NCI-H128 (cell line): ENCODE data around the gene MTMR12.
"Not testable (repeated sequence)": the region's sequence is repeated elsewhere in the genome, so short reads cannot be mapped to it uniquely, and the experiment has no call there.

Experiments used
- DNase-seq: peaks from one replicate; lab custom pipeline; 2025; ENCODE audit not compliant: unreplicated experiment; lab: John Stamatoyannopoulos, UW

MTMR12 gene

DNA sequence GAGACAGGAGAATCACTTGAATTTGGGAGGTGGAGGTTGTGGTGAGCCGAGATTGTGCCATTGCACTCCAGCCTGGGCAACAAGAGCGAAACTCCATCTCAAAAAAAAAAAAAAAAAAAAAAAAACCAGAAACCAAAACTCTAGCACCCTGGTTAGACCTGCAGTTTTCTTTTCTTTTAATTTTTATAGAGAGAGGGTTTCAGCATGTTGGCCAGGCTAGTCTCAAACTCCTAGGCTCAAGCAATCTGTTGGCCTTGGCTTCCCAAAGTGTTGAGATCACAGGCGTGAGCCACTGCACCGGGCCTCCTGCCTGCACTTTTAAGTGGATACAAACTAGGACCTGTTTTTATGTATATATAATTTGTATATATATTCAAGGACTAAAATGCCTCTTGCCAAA is 12.9 kb upstream of the MTMR12 start:
- no peak for DNase-seq

DNA sequence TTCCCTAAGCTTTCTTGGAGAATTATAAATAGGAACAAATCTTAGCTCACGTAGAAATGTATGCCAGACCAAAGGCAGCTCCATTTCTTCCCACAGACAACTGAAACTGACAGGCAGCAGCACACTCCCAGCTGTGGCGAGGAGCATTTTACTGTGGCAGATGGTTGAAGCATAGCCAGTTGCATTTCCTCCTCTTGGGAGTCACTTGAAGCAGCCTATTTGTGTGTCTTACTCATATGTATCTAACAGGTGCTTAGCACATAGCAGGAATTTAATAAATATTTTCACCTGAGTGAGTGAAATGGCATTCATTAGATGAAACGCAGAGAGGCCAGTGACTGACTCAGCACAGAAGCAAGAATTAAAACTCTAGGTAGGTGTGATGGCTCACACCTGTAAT is 12.3 kb upstream of the MTMR12 start:
- no peak for DNase-seq

DNA sequence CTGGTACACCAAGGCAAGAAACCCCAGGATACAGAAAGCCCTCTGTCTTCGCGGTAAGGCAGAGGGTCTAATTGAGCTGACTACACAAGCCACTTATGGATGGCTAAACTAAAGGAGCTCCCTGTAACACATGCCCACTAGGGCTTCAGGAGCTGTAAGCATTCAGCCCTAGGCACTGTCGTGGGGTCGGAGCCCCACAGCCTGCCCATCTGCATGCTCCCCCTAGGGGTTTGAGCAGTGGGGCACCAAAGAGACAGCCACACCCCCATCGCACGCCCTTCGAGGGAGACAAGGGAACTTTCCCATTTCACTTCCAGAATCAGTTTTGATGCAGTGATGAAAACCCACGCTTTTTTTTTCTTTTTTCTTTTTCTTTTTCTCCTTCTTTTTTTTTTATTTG is 11.0 kb upstream of the MTMR12 start:
- no peak for DNase-seq

DNA sequence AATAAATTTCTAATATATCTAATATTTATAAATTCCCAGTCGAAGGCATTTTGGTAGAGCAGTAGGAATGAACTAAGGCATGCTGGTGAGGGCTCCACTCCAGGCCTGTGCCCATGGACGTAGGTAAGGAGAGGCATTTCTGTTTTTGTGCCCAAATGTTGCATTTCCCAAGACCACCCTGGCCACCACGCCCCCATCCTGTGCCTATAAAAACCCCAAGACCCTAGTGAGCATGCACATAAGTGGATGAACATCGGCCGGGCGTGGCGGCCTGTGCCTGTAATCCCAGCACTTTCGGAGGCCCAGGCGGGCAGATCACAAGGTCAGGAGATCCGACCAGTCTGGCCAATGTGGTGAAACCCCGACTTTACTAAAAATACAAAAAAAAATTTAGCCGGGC is 10.1 kb upstream of the MTMR12 start:
- no peak for DNase-seq

DNA sequence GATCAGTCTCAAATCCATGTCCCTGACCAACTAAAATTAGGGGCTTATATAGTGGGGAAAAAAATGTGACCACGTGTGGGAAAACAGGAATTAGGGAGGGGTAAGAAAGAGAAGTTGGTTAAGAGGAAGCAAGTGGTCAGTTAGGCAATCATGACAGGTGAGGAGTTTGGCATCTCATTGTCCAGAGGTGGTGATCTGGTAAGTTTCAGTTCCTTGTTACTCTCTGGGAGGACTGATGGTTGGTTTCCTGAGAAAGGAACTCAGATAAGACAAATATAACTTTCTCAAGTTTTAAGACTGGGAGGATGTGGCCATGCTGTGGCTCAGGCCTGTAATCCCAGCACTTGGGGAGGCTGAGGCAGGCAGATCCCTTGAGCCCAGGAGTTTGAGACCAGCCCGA is 9.0 kb upstream of the MTMR12 start:
- DNase-seq: not testable (repeated sequence)

DNA sequence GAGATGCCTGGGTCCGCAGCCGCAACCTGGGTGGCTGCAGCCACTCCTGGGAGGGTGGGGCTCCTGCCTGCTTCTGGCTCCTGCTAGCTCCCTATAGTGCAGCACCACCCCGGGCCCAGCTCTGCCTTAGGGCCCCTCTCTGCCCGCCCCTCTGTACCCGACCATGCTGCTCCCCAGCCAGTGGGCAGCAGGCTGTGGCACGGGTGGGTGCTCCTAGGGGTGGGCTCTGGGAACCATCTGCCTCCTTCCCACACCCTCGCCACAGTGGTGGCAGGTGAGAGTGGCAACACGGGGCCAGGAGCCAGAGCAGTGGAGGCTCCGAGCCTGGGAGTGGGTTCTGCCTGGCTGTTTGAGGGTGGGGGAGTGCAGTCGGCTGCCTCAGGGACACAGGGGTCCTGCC is 7.8 kb upstream of the MTMR12 start:
- DNase-seq: no peak

DNA sequence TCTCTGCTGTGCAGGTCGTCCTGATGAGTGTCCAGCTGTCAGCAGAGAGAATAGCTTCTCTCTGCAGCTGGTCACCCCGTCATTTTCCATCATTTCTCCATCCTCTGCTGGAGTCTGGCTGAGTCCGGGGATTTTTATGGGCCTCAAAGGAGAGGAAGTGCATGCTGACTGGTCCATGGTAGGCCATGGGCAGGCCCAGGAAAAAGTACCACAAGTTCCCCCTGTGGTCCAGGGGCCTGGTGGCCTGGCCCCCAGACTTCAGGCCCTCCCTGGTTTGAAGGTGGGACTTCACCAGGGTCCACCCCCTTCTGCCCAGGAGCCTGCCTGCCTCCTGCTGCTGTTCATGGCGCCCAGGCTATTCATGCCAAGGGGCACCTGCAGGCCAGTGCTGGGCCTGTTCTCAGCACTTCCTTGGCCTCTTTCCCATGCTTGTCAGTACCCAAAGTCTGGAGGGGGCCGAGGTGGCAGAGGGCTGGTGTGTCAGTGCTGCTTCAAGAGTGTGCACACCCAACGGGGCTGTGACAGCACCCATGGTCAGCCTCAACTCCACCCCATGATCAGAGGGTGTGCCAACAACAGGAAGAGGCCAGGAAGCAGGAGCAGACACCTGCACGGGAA is 7.3 kb upstream of the MTMR12 start:
- DNase-seq: no peak

DNA sequence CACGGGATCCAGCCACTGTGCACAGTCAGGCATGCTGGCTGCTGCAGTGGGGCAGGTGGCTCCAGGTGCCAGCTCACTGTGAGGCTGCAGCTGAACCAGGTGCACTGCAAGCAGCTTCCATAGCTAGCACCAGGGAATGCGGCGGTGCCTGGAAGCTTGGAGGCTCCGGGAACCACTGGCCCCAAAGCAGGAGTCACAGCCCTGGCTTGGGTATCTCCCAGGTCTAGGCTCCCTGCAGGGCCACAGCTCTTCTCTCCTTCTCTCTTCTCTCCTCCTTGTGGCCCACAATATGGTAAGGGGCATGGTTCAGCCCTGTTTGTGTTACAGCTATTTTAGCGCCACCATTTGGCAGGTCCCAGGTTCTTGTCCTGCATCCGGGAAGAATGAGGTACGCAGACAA is 6.7 kb upstream of the MTMR12 start:
- DNase-seq: no peak

DNA sequence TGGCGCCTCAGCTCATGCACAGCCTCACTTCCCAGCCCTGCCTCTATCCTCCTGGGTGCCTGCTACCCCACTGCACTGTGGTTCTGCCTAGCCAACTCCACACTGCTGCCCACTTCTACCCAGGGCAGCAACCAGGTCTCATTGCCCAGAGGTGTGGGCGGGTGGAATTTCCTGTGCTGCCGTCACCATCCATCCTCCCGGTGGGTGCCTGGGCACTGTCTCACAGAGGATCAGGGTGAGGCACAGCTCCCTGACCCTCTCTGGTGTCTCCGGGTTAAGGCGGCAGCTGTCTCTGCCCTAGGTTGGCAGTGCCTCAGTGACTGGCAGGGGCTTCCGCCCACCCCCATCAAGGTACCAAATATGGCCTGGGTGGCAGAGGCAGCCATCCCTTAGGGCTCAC is 4.3 kb upstream of the MTMR12 start:
- no peak for DNase-seq

DNA sequence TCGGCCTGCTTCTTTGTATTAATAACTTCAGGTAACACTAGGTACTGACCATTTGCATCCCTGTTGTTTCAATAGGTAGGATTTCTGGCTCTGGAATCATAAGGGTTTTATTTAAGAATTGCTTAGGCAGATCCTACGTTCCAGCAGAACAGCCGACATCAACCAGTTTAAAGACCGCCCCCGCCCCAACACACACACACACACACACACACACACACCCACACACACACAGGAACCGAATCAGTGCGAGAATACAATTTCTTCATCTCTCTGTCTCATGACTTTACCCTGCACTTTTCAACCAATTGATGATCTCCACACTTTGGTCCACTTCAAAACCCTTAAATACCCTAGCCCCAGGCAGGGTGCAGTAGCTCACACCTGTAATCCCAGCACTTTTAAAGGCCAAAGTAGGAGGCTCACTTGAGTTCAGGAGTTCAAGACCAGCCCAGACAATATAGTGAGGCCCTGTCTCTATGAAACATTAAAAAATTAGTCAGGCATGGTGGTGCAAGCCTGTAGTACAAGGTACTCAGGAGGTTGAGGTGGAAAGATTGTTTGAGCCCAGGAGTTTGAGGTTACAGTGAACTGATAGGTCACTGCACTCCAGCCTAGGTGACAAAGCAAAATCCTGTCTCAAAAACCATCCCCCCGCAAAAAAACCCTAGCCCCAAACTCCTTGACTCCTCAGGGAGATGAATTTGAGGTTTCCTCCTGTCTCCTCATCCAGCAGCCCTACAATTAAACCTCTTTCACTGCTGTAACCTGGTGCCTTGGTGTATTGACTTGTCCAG is 2.7 kb upstream of the MTMR12 start:
- no peak for DNase-seq

DNA sequence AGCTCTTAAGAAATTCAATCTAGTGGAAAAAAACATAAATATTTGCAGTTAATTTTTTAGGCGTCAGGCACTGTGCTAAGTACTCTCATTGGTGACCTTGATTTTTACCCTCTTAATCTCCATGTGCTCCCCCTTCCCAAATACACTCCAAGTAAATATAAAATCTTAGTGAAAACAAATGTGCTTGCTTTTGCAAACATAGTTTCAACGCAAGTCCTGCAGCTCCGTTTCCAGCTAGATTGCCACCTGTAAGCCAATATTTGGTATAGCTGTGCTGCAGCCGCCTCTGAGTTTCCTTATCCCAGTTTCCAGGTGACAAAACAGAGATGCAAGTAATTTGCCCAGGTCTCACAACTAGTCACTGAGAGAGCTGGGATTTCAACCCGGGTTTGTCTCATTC is 1.9 kb upstream of the MTMR12 start:
- DNase-seq: no peak

DNA sequence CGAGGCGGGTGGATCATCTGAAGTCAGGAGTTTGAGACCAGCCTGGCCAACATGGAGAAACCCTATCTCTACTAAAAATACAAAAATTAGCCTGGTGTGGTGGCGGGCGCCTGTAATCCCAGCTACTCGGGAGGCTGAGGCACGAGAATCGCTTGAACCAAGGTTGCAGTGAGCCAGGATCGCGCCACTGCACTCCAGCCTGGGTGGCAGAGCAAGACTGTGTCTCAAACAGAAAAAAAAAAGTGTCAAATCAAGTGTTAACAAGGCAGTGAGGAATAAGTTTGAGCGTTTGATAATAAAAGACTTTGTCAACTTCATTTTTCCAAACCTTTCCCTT is 1.4 kb upstream of the MTMR12 start:
- not testable (repeated sequence) for DNase-seq

DNA sequence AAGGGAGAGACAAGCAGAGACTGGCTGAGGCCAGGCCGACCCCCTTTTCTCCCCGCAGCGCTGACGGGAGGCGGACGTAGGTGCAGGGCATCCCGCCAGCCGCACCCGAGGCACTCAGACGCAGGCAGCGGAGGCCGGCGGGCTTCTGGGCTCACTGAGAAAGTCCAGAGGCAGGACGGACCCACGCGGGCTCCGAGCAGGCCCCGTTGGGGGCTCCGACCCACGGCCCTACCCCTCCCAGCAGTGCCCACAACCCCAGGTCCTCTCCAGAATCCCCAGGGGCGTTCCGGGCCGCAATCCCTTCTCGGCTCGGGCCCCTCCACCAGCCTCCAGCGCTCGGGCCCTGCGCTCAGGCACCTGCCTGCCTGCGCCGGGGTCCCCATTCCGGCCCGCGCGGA is 543 bp downstream of the MTMR12 start:
- DNase-seq: no peak

DNA sequence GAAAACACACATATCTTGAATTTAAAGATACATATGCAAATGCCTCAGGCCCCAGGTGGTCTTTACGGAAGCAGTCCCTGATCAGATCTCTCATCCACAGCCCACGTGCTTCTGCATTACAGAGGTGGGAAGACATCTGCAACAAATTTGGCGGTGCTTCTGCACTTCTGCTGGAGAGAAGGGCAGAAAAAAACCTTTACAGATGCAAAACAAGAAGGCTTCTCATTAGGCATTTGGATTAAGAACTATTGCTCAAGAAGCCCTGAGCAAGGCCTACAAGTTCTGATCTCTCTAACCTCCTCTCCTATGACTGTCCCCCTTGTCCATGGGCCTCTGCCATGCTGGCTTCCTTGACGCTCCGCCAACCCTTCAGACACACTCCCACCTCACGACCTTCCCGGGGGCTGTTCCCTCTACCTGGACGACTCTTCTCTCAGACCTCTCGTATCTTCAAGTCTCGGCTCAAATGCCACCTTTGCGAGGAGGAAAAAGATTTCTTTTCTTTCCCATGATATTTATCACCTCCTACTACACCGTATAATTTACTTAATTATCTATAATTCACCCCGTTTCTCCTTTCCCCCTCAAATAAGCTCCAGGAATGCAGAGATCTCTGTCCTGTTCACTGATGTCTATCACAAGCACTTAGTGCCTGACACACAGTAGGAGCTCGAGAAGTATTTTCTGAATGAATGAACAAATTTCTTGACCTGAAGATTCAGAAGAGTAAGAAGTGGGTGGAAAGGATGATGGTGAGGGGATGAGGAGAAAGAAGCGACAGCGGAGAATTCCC is 1.1 kb downstream of the MTMR12 start:
- no peak for DNase-seq

DNA sequence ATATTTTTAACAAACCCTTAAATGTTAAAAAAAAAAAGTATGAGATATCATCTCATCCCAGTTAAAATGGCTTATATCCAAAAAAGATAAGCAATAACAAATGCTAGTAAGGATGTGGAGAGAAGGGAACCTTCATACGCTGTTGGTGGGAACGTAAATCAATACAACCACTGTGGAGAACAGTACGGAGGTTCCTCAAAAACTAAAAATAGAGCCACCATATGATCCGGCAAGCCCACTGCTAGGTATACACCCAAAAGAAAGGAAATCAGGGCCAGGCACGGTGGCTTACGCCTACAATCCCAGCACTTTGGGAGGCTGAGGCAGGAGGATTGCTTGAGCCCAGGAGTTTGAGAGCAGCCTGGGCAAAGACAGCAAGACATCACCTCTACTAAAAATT is 3.0 kb downstream of the MTMR12 start:
- no peak for DNase-seq

DNA sequence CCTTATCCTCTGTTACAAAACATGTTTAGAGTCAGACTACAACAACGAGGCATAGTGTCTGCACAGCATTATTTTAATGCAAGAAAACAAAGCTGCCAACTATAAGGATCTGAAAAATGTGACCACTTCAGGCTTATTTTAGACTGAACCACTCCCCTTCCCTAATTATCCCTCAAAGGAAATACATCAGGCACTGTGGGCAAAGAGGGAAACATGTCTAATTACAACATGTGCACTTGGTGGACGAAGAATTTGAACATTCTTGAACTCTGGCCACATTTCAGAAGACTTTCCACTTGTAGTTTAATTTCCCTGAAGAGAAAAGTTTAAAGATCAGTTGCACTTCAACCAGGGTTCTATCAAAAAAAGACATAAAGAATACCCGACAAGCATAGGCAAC is 3.8 kb downstream of the MTMR12 start:
- no peak for DNase-seq

DNA sequence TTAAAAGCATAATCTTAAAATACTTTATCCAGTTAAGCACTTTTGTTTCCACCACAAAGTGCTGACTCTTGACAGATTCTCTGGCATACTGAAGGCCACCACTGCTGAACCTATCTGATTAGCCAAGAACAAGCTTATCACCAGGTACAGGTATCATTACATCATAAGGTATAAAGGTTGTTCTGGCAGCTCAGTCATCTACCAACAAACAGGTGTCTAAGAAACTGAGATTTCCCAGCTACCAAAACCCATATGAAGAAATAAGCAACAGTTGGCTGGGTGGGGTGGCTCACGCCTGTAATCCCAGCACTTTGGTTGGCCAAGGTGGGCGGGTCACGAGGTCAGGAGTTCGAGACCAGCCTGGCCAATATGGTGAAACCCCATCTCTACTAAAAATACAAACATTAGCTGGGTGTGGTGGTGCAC is 5.0 kb downstream of the MTMR12 start:
- no peak for DNase-seq

DNA sequence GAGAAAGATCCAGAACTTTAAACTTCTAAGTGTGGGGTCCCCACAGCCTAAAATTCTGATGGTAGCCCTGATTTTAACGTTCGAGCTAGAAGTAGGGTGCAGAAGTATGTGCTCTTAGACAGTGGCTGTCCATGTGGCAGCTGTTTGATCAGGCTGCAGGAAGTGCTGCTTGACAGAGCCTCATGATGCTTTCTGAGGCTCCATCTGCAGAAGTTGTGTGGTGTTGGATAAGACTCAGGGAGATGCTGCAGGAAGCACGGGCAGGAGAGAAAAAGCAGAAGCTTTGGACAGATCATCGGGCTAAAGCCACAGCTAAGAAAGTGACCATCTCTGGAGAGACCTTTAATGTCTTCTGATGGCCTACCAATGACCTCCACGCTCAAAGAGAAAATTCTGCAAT is 8.1 kb downstream of the MTMR12 start:
- no peak for DNase-seq

DNA sequence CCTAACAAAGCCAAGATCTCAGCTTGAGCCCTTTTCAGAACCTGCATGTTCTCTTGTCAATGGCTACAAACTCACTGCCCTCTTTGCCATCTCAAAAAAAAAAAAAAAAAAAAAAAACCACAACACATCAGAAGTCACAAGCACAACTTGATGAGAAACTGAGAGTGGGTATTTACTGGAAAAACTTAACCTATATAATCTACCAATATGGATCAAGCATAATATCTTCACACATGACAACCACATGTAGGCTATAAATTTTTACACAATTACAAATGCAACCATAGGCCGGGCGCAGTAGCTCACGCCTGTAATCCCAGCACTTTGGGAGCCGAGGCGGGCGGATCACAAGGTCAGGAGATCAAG is 9.0 kb downstream of the MTMR12 start:
- DNase-seq: no peak

DNA sequence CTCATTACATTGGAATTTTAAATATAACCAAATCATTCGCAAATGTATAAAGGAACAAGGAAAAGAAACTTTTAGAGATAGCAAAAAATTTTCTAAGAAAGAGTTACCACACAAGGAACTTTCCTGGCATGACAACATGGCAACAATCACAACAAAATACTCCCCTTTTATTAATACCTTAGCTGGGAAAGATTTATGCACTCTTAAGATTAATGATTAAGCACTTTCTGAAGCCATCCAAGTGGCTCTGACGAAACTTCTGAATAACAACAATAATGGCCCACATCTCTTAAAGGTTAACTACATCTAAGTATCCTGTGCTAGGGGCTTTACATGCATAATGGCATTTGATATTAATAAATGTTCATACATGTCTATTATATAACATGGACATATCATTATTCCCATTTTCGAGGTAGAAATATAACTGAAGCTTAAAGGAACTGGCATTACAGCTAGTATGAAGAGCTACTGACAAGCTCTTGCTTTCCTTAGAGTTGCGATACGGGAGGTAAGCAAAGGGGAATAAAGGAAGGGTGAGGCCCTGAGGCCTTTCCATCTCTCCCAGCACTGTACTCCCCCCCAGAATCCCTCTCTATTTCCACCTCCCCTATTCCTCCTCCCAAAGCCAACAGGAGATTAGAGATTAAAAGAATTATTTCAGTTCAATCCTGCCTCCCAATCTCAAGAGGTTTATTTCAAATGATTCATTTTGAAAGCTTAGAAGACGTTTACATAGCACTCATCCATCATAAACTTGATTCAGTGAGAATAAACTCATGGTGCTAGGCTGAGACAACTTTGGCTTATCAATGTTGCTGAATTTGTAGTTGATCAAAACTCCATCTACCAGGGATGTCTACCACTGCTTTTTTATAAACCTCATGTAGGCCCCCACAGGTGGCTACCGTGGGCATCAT is 9.6 kb downstream of the MTMR12 start:
- DNase-seq: no peak

DNA sequence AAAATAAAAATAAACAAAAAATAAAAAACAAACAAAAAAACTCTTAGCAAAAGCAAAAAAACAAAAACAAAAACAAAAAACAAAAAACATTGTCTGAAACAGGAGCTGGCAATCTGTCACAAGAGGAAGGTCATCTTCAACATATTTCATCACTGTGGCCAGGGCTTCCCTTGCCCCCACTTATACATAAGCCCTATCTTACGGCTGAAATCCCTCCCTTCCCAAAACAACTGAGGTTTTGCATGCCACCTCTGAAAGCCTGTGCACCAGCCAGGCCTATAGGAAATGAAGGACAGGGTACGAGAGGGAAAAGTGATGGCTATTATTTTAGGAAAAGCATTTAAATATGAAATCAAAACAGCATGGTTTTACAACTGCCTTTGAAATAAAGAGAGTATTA is 10.8 kb downstream of the MTMR12 start:
- no peak for DNase-seq
